Lung (tissue), 12 donors: ENCODE data around the gene RBKS. TPM values are rescaled to one million over a fixed set of nuclear protein-coding genes. Genes with fewer than 3 reads are reported as not detected.

Source experiments
- ATAC-seq: fragments of 200-7000 bp; cut with Tn5 transposase; one replicate; pipeline ENCODE4 v1.9.1; 2020; ENCODE audit warnings: moderate number of reproducible peaks; ENCODE audit not compliant: insufficient read depth, low FRiP score
- DNase-seq, 3 donors: peaks; one replicate each; pipeline ENCODE4 v3.0.0-alpha.2; 2013 to 2017
- H3K27ac ChIP-seq, 2 donors: one replicate each; pipeline ENCODE4 v1.5.1; 2013; ENCODE audit warnings: mild to moderate bottlenecking in 2 of 2, moderate library complexity in 2 of 2, control low read depth in 1 of 2, inconsistent platforms in 1 of 2, low read depth in 1 of 2, low read length in 1 of 2
- H3K27me3 ChIP-seq, 3 donors: one replicate each; pipeline ENCODE4 v1.5.1; 2013; ENCODE audit warnings: low read length in 2 of 3; ENCODE audit not compliant: control insufficient read depth in 3 of 3, insufficient read depth in 3 of 3
- H3K36me3 ChIP-seq, 4 donors: one replicate each; pipeline ENCODE4 v1.5.1; 2013; ENCODE audit warnings: low read length in 4 of 4, mild to moderate bottlenecking in 1 of 4, moderate library complexity in 1 of 4; ENCODE audit not compliant: control insufficient read depth in 4 of 4, insufficient read depth in 4 of 4
- H3K4me1 ChIP-seq, 5 donors: one replicate each; pipeline ENCODE4 v1.5.1; 2013; ENCODE audit warnings: low read length in 5 of 5, mild to moderate bottlenecking in 2 of 5, moderate library complexity in 1 of 5; ENCODE audit not compliant: control insufficient read depth in 5 of 5, insufficient read depth in 5 of 5
- H3K4me3 ChIP-seq: one replicate; pipeline ENCODE4 v1.5.1; 2013; ENCODE audit warnings: mild to moderate bottlenecking, control low read depth, moderate library complexity
- H3K9ac ChIP-seq, 2 donors: one replicate each; pipeline ENCODE4 v1.5.1; 2013; ENCODE audit warnings: low read length in 2 of 2, control low read depth in 1 of 2; ENCODE audit not compliant: insufficient read depth in 1 of 2
- H3K9me3 ChIP-seq, 4 donors: one replicate each; pipeline ENCODE4 v1.5.1; 2013; ENCODE audit warnings: low read length in 3 of 4, mild to moderate bottlenecking in 1 of 4, moderate library complexity in 1 of 4; ENCODE audit not compliant: control insufficient read depth in 4 of 4, insufficient read depth in 3 of 4
- WGBS, 2 donors: extraction: QIAGEN DNeasy Blood & Tissue Kit; methylation state at CpG; one replicate each; pipeline ENCODE4 v1.1.7; 2013; 5-methylcytosine and 5-hydroxymethylcytosine counted together
- polyA plus RNA-seq, 2 donors: library from polyadenylated mRNA; stranded (reverse); fragments of 200-250 nt; gene quantifications; one replicate each; pipeline ENCODE4 v1.2.1, GENCODE V29; 2013
- total RNA-seq, 2 donors: library from RNA; depleted of rRNA in 1 of 2; stranded (reverse); fragments of >200 nt in 1 of 2; gene quantifications; one replicate each; pipeline ENCODE4 v1.2.1, GENCODE V29; 2014 to 2021
- TF ChIP-seq, protein P1 (sequence below): IDR thresholded peaks from 2 replicates; pipeline ENCODE4 v1.5.1; 2012; ENCODE audit warnings: mild to moderate bottlenecking; ENCODE audit errors: control extremely low read depth, extremely low read depth
- donor health status: control.
- donor health status: control.
- donor health status: Bipolar disorder and iron deficiency.
- donor health status: healthy.
- donor health status: DM: yes; HTN: yes; CAD: no.

Gene RBKS
- total and polyA plus RNA-seq, 4 donors, result 3.9 to 5.1 (median 4.9) TPM

DNA sequence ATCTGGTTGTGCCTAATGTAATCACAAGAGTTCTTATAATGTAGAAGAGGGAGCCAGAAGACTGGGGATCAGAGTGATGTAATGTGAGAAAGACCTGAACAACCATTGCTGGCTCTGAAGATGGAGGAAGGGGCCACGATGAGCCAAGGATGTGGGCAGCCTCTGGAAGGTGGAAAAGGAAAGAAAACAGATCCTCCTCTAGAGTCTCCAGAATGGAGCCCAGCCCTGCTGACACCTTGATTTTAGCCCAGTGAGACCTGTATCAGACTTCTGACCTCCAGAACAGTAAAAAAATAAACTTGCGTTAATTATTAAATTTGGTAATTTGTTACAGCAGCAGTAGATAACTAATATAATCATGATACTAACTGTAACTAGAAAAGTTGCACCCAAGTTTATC lies 3.1 kb downstream of the RBKS start:
- 46 to 49% methylated on average over 2 of the region's 2 CpGs for WGBS, 2 donors
- no peak overlapping the region for H3K9ac ChIP-seq
- TF ChIP-seq, protein P1, sequence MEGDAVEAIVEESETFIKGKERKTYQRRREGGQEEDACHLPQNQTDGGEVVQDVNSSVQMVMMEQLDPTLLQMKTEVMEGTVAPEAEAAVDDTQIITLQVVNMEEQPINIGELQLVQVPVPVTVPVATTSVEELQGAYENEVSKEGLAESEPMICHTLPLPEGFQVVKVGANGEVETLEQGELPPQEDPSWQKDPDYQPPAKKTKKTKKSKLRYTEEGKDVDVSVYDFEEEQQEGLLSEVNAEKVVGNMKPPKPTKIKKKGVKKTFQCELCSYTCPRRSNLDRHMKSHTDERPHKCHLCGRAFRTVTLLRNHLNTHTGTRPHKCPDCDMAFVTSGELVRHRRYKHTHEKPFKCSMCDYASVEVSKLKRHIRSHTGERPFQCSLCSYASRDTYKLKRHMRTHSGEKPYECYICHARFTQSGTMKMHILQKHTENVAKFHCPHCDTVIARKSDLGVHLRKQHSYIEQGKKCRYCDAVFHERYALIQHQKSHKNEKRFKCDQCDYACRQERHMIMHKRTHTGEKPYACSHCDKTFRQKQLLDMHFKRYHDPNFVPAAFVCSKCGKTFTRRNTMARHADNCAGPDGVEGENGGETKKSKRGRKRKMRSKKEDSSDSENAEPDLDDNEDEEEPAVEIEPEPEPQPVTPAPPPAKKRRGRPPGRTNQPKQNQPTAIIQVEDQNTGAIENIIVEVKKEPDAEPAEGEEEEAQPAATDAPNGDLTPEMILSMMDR, result no peak
- H3K9me3 ChIP-seq, result no peaks in the 10 kb centered on the region
- peaks cover 0 to 15% (median 0%) of the 10 kb centered on the region in 5 donors for H3K4me1 ChIP-seq
- DNase-seq (no peak), ATAC-seq (no peak)
- H3K36me3 ChIP-seq, result no peaks in the 10 kb centered on the region
- no peak overlapping the region for H3K27ac ChIP-seq
- no peaks in the 10 kb centered on the region for H3K27me3 ChIP-seq
- no peak overlapping the region for H3K4me3 ChIP-seq

DNA sequence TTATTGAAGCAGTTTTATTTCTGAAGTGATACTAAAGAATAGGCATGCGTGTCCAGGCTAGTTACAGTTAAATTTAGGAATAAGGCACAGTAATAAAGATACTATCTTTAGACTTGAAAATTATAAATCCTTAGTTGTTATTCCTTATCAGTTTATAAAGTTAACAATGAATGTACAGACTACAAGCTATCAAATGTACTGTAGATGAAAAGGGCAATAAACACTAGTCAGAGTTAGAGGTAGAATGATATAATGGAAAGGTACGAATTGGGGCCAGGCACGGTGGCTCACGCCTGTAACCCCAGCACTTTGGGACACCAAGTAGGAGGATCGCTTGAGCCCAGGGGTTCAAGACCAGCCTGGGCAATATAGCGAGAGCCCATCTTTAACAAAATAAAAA lies 3.9 kb downstream of the RBKS start:
- Histone ChIP-seq H3K27ac (no peak overlapping the region), H3K27me3 (no peaks in the 10 kb centered on the region), H3K4me1 (peaks cover 0 to 12% (median 0%) of the 10 kb centered on the region in 5 donors), H3K9ac (no peak overlapping the region), H3K4me3 (no peak overlapping the region), H3K9me3 (no peaks in the 10 kb centered on the region), H3K36me3 (no peaks in the 10 kb centered on the region)
- TF ChIP-seq, protein P1, result no peak
- DNase-seq (no peak), ATAC-seq (no peak)
- WGBS, 2 donors, result 96 to 97% methylated on average over 6 of the region's 6 CpGs

- H3K27ac ChIP-seq, result no peak overlapping the region
Measured at GRCh38 chr2:27885661-27886060, 4.5 kb downstream of the RBKS start.

More at GRCh38 chr2:27885661-27886060, 4.5 kb downstream of the RBKS start:
- TF ChIP-seq, protein P1, result no peak
- Histone ChIP-seq H3K36me3 (no peaks in the 10 kb centered on the region), H3K9me3 (no peaks in the 10 kb centered on the region), H3K27me3 (no peaks in the 10 kb centered on the region), H3K4me1 (peaks cover 0 to 8% (median 0%) of the 10 kb centered on the region in 5 donors), H3K4me3 (no peak overlapping the region), H3K9ac (no peak overlapping the region)
- ATAC-seq (no peak), DNase-seq (no peak)
- 75 to 89% methylated on average over 1 of the region's 1 CpG for WGBS, 2 donors
